Measurements from ENCODE around the gene TMED5.
"Not testable (repeated sequence)": the region's sequence is repeated elsewhere in the genome, so short reads cannot be mapped to it uniquely, and the experiment has no call there.

Gene TMED5

DNA sequence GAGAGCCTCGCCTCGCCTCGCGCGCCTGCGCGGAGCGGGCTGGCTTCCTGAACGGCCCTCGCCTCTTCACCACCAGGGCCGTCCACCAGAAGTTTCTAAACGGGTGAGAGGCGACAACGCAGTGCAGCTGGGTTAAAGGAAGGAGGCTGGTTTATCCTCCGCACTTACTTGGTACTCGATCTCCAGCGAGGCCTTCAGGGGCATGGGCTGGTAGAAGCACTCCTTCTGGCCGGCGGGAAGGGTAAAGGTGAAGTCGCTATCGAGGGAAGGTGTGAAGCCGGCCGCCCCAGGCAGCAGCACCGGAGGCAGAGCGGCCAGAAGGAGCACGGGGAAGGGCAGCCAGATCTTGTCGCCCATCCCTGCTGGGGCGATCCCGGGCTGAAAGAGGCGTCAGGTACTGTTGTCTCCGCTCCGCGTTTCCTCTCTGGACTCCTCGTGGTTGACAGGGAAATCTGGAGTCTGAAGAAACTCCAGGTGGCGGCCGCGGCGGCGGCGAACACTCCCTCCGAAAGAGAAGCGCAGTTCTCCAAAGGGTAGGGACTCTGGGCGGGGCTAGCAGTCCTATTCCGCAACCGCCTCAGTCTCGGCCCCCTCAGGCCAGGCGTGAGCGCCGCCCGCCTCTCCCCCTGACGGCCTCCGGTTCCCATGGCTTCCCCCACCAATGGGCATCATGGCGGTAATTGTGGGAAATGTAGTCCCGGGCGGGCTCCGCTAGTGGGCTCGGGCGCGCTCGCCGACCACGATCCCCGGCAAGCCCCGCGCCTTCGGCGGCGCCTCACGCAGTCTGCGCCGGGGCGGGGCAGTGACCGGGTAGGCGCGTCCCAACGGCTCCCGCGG is at the start of gene TMED5:
Gene TMED5, minus strand, starts transcription at position 528 of the 837 bp plus-strand sequence. Its CDS starts 171 bp downstream, at position 357.
- DNase-seq, result peak; percentile 99

DNA sequence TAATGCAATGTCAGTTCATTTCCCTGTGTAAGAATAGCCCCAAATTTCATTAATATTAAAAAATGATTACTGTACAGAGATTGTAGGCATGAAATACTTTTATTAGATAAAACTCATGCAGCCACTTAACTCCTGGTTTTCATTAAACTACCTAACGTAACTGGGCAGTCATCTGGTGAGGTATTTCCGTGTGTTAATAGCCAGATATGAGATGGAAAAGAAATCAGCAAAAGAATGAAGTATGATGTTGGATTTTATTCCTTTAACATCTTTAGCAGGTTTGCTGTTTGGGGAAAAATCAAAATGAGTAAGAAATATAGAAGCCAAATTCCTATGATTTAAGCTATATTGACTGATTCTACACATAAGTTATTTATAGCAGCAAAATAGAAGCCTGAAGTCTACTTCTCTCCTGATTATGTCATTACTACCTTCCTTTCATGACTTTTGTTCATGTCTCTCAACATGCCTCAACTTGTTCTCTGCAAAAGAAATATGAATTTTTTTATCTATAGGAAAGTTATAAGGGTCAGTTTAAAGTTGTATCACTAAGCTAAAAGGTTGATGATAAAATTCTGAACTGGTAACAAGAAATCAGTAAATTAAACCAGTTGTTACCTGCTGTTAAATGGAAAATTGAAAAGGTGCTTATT is 42.9 kb upstream of the TMED5 start:
- no peak for DNase-seq

DNA sequence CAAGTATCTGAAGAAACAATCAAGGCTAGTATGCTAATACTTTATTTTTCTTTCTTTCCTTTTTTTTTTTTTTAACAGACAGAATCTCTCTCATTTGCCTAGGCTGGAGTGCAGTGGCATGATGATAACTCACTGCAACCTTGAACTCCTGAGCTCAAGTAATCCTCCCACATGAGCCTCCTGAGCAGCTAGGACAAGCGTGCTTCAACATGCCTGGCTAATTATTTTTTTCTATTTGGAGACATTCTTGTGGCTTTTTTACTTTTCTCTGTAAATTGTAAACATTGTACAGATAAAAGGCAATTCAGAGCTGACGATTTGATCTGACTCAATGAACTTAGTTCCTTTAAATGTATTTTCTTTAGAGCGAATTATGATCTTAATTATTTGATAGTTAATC is 41.7 kb upstream of the TMED5 start:
- DNase-seq, result no peak

DNA sequence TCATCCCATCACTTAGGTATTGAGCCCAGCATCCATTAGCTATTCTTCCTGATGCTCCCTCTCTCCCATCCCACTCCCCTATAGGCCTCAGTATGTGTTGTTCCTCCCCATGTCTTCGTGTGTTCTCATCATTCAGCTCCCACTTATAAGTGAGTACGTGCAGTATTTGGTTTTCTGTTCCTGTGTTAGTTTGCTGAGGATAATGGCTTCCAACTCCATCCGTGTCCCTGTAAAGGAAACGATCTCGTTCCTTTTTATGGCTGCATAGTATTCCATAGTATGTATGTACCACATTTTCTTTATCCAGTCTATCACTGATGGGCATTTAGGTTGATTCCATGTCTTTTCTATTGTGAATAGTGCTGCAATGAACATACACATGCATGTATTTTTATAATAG is 40.5 kb upstream of the TMED5 start:
- DNase-seq, result not testable (repeated sequence)

DNA sequence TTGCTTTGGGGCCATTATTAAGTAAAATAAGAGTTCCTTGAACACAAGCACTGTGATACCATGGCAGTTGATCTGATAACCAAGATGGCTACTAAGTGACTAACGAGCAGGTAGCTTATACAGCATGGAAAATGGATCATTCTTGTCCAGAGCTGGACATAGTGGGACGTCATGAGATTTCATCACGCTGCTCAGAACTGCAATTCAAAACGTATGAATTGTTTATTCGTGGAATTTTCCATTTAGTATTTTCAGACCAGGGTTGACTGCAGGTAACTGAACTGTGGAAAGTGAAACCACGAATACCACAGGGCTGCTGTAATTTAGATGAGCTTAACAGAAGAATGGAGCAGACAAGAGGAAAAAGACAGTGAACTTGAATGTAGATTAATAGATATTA is 39.2 kb upstream of the TMED5 start:
- peak; percentile 53 for DNase-seq

DNA sequence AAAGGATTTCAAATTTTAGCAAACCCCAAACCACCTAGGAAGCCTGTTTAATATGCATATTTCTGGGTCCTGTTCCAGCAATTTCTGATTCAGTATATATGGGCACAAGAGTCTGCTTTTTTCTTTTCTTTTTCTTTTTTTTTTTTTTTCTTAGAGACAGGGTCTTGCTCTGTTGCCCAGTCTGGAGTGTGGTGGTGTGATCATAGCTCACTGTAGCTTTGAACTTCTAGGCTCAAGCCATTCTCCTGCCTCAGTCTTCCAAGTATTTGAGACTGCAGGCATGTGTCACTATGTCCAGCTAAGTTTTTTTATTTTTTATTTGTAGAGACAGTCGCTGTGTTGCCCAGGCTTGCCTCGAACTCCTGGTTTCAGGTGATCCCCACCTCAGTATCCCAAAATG is 35.1 kb upstream of the TMED5 start:
- no peak for DNase-seq

DNA sequence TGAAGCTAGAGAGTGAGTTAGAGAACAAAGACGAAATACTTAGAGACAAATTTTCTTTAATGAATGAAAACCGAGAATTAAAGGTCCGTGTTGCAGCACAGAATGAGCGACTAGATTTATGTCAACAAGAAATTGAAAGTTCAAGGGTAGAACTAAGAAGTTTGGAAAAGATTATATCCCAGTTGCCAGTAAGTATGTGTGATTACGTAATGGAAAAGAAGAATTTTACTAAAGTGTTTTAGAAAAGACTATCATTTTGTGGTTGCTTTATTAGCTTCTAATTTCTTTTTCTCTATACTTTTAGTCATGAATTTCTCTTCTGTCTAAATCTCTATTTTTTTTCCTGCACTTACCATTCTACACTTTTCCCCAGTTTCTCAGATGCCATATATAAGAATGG is 27.0 kb upstream of the TMED5 start:
- DNase-seq, result no peak

DNA sequence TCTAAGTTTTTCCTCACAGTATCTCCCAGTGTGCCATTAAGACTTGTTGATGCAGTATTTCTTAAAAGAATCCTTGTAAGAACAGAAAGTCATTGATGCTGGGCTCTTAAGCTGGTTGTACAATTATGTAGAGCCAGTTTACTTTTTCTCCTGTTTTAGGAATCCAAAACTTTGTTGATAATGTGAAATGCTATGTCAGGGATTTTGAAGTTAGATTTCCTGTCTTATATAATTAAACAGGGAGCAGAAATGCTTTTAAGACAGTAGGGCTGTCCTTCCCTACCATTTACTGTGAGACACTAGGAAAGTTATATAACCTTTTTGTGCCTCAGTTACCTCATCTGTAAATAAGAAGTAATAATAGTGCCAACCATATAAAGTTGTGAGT is 26.3 kb upstream of the TMED5 start:
- no peak for DNase-seq

DNA sequence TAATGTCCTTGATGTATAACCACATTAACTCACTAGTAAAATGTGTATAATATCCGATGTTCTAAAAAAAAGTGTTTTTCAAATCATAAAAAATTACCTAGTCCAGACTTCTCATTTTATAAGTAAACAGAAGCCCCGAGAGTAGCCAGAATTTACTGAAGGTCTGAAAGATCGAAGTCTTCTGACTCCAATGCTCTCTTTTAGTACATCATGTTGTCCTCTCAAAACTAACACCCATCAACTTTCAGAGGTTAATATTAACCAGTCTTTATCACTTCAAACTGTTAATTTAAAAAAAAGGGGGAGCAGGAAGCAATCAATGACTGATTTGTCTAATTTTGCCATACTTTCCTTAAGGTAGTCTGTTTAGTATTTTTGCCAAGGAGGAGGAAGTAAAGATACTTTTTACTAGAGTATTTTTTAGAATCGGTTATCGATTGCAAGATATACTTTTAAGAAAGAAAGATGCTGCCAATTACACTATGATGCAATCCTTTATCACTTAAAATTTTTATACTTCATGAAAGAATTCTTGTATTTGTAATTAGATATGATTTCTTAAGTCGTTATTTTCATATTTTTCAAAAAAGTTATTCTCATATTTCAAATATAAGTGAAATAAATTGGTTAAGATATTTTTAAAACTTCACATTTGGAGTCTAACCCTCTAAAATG is 25.8 kb upstream of the TMED5 start:
- no peak for DNase-seq

DNA sequence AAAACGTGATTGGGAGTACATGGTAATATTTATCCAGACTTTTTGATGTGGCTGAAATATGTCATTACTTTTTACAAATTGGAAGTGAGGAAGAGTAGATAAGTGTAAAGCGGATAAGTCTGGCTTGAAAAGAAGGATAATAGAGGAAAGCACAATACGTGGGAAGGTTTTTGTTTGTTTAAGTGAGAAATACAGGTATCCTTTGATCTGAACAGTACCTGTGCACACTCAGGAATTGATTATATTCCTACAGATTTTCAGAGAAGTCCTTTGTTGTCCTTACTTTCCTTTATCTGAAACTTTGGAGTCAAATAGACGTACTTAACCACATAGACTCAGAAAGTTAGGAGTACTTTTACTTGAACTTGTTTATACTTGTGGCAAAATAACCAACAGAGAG is 20.5 kb upstream of the TMED5 start:
- no peak for DNase-seq

DNA sequence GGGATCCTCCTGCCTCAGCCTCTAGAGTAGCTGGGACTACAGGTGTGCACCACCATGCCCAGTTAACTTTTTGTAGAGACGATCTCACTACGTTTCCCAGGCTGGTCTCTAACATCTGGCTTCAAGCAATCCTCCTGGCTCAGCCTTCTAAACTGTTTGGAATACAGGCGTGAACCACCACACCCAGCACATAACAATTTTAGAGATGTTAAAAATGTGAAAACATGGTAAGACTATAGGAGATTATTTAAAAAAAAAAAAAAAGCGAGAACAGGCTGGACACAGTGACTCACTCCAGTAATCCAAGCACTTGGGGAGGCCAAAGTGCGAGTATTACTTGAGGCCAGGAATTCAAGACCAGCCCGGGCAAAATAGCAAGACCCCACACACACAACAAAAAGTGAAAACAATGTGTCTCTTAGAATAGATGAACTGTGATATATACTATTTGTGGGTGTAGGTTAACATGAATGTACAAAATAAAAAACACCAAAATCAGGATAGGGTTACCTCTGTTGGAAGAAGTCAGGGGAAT is 19.9 kb upstream of the TMED5 start:
- DNase-seq, result no peak

DNA sequence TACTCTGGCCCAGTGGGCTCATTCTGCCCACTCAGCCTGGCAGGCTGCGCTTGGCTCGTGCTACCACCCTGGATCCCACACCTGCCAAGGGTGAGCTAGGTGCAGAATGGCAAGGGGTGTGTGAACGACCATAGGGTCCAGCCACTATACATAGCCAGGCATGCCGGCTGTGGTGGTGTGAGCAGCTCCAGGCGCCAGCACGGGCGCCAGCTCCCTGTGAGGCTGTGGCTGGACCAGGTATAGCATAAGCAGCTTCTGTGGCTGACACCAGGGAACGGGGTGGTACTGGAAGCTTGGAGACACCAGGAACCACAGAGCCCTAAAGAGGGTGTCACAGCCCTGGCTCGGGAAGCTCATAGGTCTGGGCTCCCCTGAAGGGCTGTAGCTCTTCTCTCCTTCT is 18.9 kb upstream of the TMED5 start:
- no peak for DNase-seq

DNA sequence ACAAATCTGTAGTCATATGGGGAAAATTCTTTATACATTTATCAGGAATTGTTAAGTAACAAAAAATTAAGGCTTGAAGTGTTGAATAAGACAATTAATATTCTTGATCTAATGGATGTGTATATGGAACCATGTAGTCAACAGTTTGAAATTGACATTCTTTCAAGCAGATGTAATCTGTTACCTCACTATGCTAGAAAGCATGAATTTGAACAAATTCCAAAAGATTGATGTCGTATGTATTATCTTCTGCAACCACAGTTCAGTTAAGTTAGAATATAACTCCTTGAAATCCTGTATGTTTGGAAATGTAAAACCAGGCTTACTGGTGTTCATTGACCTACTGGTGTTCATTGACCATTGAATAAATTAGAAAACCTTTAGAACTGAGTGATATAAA is 16.4 kb upstream of the TMED5 start:
- DNase-seq, result no peak

DNA sequence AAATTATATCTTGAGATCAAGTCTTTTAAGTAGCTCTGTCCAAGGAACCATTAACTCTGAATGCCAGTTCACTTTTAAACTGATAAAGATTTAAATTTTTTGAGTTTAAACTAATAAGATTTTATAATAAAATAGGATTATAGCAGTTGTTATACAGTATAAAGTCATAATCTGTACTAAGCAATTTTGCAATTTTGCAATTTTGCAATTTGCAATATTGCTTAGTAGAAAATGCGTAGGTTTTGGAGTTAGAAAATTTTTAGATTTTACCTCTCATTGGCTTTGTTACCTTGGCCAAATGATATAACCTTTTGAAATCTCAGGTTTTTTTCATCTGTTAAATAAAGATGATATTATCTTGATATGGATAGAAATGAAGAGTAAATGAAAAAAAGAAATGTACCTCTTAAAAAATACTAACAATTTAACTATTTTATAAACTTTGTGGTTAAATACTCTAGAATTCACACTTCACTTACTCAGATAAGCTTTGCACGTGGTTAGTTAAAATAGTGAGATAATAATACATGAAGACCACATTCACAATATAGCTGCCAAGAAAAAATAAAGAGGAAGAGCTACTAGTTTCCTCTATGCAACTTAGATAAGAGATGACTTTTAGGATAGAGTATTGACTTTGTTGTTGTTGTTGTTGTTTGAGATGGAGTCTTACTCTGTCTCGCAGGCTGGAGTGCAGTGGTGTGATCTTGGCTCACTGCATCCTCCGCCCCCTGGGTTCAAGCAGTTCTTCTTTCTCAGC is 14.2 kb upstream of the TMED5 start:
- no peak for DNase-seq

DNA sequence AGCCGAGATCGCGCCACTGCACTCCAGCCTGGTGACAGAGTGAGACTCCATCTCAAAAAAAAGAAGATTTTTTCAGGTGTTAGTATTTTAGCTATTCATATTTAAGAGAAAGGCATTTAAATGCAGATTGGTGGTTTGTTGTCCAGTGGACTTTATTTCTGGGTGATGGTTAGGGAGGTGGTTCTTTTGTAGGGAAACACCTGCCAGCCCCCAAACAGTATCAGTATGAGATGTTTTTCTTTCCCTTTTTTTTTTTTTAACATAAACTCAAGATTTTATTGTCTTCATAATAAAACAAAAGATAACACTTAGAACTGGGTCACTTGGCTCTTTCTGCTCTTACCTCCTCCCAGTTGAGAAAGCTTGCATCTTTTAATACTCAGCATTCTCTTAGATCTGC is 10.2 kb upstream of the TMED5 start:
- DNase-seq, result no peak

DNA sequence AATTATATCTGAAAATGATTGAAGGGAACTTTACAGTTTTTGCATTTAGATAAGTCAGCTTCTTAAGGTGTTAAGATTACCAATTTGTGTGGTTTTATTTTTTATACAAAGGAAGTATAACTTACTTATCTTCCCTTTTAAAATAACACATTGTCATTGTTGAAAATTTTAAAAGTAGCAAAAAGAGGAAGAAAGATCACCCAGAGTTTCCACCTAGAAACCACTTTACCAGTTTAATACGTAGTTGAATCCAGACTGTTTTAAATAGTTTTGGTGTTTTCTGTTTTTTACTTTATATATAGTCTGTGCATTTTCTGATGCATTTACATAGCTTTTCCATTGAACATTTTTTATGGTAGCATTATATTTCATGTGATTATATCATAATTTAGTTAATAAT is 6.5 kb upstream of the TMED5 start:
- DNase-seq, result peak; percentile 84

DNA sequence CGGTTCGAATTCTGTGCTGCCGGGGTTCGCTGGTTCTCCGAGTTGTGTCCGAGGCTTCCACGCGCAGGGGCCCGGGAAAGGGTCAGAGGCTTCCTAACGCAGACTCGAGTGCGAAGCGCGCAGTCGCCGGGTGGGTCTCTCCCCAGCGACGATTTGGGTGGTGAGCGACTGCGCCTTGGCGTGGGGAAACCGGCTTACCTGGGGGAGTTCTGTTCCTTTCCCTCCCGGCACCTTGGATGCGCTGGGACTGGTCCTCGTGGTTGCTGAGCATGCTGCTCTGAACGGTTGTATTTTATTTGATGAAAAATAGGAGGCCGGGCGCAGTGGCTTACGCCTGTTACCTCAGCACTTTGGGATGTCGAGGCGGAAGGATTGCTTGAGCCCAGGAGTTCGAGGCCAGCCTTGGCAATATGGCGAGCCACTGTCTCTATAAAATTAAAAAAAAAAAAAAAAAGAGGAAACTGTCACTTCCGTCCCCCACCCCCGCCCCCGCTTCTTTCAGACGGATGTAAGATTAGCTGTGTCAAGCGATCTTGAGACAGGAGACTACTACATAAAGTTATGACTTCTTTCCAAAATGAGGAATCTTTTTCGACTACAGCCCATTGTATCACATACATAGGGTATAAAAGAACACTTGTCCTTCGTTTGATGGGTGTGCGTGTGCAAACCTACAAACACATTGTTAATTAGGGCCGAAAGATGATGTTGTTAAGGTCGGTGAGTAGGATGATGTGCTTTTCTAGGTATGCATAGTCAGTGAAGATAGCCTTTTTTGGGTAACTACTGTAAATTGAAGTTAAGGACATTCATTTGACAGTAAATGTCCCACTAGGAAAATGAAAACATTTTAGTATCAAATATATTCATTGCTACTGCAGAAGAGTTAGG is 755 bp upstream of the TMED5 start, which contains the start of gene CCDC18:
Gene CCDC18, plus strand, starts transcription at position 2 of the 891 bp plus-strand sequence. CDS start 2,638 bp downstream, outside the sequence.
- DNase-seq, result peak; percentile 85

DNA sequence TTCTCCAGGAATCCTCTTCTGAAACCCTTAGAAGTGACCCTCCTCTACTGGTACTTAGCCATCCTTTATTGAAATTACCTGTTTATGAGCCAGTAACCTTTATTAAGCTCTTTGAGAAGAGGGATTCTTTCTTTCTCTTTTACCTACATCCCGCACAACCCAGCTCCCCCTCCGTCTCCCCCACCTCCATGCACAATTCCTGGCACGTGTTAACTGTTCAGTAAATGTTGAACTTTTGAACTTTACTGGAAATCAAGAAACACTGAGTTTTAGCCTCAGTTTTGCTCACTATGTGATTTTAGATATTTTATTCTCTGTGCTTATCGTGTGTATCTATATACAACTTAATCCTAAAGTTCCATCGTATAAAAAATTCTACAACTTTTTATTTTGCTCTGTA is 1.8 kb downstream of the TMED5 start:
- peak; percentile 39 for DNase-seq

DNA sequence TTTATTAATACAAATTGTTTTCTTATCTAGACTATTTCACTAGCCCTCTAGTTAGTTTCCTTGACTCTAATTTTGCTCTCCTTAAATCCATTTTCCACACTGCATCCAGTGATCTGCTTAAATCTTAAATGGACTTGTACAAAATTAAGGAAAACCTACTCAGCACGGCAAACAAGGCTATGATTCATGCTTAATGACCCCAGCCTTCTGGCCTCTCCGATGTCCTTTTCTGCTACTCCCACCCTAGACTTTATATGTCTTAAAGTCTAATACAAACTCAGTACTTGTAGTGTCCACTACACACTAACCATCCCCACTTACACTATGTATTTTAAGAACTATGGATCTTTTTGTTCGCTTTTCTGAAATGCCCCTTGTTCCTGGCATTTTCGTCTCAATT is 2.2 kb downstream of the TMED5 start:
- peak; percentile 39 for DNase-seq

DNA sequence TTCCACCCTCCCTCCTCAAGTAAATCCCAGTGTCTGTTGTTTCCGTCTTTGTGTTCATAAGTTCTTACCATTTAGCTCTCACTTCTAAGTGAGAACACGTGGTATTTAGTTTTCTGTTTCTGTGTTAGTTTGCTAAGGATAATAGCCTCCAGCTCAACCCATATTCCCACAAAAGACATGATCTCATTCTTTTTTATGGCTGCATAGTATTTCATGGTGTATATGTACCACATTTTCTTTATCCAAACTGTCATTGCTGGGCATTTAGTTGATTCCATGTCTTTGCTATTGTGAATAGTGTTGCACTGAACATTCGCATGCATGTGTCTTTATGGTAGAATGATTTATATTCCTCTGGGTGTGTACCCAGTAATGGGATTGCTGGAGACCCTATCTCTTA is 5.6 kb downstream of the TMED5 start:
- not testable (repeated sequence) for DNase-seq

DNA sequence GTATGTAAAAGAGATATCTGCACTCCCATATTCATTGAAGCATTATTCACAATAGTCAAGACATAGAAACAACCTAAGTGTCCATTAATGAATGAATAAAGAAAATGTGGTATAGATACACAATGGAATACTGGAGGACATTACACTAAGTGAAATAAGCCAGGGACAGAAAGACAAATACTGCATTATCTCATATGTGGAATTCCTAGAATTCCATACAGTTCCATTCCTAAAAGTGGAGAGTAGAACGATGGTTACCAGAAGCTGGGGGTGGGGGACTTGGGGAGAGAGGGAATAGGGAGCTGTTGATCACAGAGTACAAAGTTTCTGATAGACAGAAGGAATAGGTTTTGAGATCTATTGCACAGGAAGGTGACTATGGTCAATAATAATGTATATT is 7.4 kb downstream of the TMED5 start:
- DNase-seq, result no peak

DNA sequence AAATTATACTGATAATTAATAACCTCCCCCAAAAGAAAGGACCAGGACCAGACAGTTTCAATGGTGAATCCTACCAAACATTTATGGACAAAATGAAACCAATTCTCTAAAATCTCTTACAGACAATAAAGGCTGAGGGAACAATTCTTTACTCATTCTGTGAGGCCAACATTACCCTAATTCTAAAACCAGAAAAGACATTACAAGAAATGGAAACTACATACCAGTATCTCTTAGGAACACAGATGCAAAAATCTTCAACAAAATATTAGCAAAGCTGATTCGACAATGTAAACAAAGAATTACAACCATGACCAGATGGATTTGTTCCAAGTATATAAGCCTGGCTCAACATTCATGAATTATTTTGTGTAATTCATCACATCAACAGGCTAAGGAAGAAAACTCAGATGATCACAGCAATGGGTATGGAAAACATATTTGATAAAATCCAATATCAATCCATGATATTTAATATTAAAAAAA is 8.6 kb downstream of the TMED5 start:
- DNase-seq, result no peak
